ENCODE data around the gene TCHP.
"Not testable (repeated sequence)": the region's sequence is repeated elsewhere in the genome, so short reads cannot be mapped to it uniquely, and the experiment has no call there.

TCHP gene

GRCh38 chr12:109892165-109892715 is 7.8 kb upstream of the TCHP start:
- H3K4me1 Mint-ChIP-seq: peaks cover 39% of the 10 kb centered on the region
- H3K36me3 Mint-ChIP-seq: no peaks in the 10 kb centered on the region
- H3K27me3 Mint-ChIP-seq: no peaks in the 10 kb centered on the region
- no peak overlapping the region for H3K4me3 Mint-ChIP-seq
- peak overlapping the region; percentile 35 for H3K27ac Mint-ChIP-seq
- H3K9me3 Mint-ChIP-seq: no peaks in the 10 kb centered on the region

- H3K36me3 Mint-ChIP-seq: no peaks in the 10 kb centered on the region
- H3K4me3 Mint-ChIP-seq: no peak overlapping the region
- H3K9me3 Mint-ChIP-seq: no peaks in the 10 kb centered on the region
- peaks cover 36% of the 10 kb centered on the region for H3K4me1 Mint-ChIP-seq
- H3K27ac Mint-ChIP-seq: no peak overlapping the region
- no peaks in the 10 kb centered on the region for H3K27me3 Mint-ChIP-seq
Observed at GRCh38 chr12:109892748-109893147, 7.3 kb upstream of the TCHP start.

GRCh38 chr12:109893261-109893995 is 6.6 kb upstream of the TCHP start:
- no peak overlapping the region for H3K4me3 Mint-ChIP-seq
- no peaks in the 10 kb centered on the region for H3K36me3 Mint-ChIP-seq
- H3K27me3 Mint-ChIP-seq: no peaks in the 10 kb centered on the region
- no peak overlapping the region for H3K27ac Mint-ChIP-seq
- H3K4me1 Mint-ChIP-seq: peaks cover 29% of the 10 kb centered on the region
- no peaks in the 10 kb centered on the region for H3K9me3 Mint-ChIP-seq

- no peaks in the 10 kb centered on the region for H3K9me3 Mint-ChIP-seq
- no peaks in the 10 kb centered on the region for H3K27me3 Mint-ChIP-seq
- H3K4me1 Mint-ChIP-seq: peaks cover 24% of the 10 kb centered on the region
- no peak overlapping the region for H3K4me3 Mint-ChIP-seq
- no peak overlapping the region for H3K27ac Mint-ChIP-seq
- no peaks in the 10 kb centered on the region for H3K36me3 Mint-ChIP-seq
Observed at GRCh38 chr12:109894939-109895338, 5.1 kb upstream of the TCHP start.

- Mint-ChIP-seq H3K27ac (no peak overlapping the region), H3K9me3 (no peaks in the 10 kb centered on the region)
Observed at GRCh38 chr12:109896188-109896587, 3.9 kb upstream of the TCHP start.

GRCh38 chr12:109897029-109897428 is 3.0 kb upstream of the TCHP start:
- no peaks in the 10 kb centered on the region for H3K9me3 Mint-ChIP-seq
- no peaks in the 10 kb centered on the region for H3K27me3 Mint-ChIP-seq
- no peak overlapping the region for H3K4me3 Mint-ChIP-seq
- no peak overlapping the region for H3K27ac Mint-ChIP-seq
- no peaks in the 10 kb centered on the region for H3K36me3 Mint-ChIP-seq
- peaks cover 42% of the 10 kb centered on the region for H3K4me1 Mint-ChIP-seq

More at GRCh38 chr12:109896188-109896587, 3.9 kb upstream of the TCHP start:
- no peaks in the 10 kb centered on the region for H3K27me3 Mint-ChIP-seq
- H3K4me3 Mint-ChIP-seq: no peak overlapping the region
- H3K36me3 Mint-ChIP-seq: no peaks in the 10 kb centered on the region
- H3K4me1 Mint-ChIP-seq: peaks cover 35% of the 10 kb centered on the region

GRCh38 chr12:109899345-109899744 is 729 bp upstream of the TCHP start:
- H3K4me1 Mint-ChIP-seq: peaks cover 32% of the 10 kb centered on the region
- peak overlapping the region; percentile 98 for H3K4me3 Mint-ChIP-seq
- peak overlapping the region; percentile 100 for H3K27ac Mint-ChIP-seq
- H3K27me3 Mint-ChIP-seq, H3K9me3 Mint-ChIP-seq, H3K36me3 Mint-ChIP-seq: not testable (repeated sequence)

GRCh38 chr12:109900752-109901580 is 892 bp downstream of the TCHP start:
- H3K9me3 Mint-ChIP-seq: no peaks in the 10 kb centered on the region
- no peaks in the 10 kb centered on the region for H3K27me3 Mint-ChIP-seq
- peaks cover 9% of the 10 kb centered on the region for H3K36me3 Mint-ChIP-seq
- peaks cover 32% of the 10 kb centered on the region for H3K4me1 Mint-ChIP-seq
- H3K4me3 Mint-ChIP-seq: peak overlapping the region; percentile 98
- H3K27ac Mint-ChIP-seq: peak overlapping the region; percentile 81

- H3K4me1 Mint-ChIP-seq: peaks cover 32% of the 10 kb centered on the region
- no peak overlapping the region for H3K4me3 Mint-ChIP-seq
- no peaks in the 10 kb centered on the region for H3K27me3 Mint-ChIP-seq
- peaks cover 16% of the 10 kb centered on the region for H3K36me3 Mint-ChIP-seq
- no peaks in the 10 kb centered on the region for H3K9me3 Mint-ChIP-seq
- H3K27ac Mint-ChIP-seq: no peak overlapping the region
Observed at GRCh38 chr12:109902891-109903418, 2.9 kb downstream of the TCHP start.

- Mint-ChIP-seq H3K36me3 (peaks cover 20% of the 10 kb centered on the region), H3K27me3 (no peaks in the 10 kb centered on the region), H3K4me1 (peaks cover 20% of the 10 kb centered on the region), H3K4me3 (no peak overlapping the region), H3K27ac (peak overlapping the region; percentile 90), H3K9me3 (no peaks in the 10 kb centered on the region)
Observed at GRCh38 chr12:109905301-109905700, 5.2 kb downstream of the TCHP start.

- Mint-ChIP-seq H3K27me3 (no peaks in the 10 kb centered on the region), H3K27ac (no peak overlapping the region), H3K9me3 (no peaks in the 10 kb centered on the region), H3K4me3 (no peak overlapping the region), H3K4me1 (no peaks in the 10 kb centered on the region), H3K36me3 (peaks cover 15% of the 10 kb centered on the region)
Observed at GRCh38 chr12:109910254-109910968, 10.3 kb downstream of the TCHP start.

- no peaks in the 10 kb centered on the region for H3K9me3 Mint-ChIP-seq
- H3K27me3 Mint-ChIP-seq: no peaks in the 10 kb centered on the region
- H3K27ac Mint-ChIP-seq: no peak overlapping the region
- peaks cover 15% of the 10 kb centered on the region for H3K36me3 Mint-ChIP-seq
- H3K4me3 Mint-ChIP-seq: no peak overlapping the region
- H3K4me1 Mint-ChIP-seq: no peaks in the 10 kb centered on the region
Observed at GRCh38 chr12:109910969-109911348, 10.9 kb downstream of the TCHP start.

- no peaks in the 10 kb centered on the region for H3K9me3 Mint-ChIP-seq
- no peaks in the 10 kb centered on the region for H3K4me1 Mint-ChIP-seq
- no peaks in the 10 kb centered on the region for H3K27me3 Mint-ChIP-seq
- H3K4me3 Mint-ChIP-seq: no peak overlapping the region
- H3K27ac Mint-ChIP-seq: peak overlapping the region; percentile 41
- H3K36me3 Mint-ChIP-seq: peaks cover 8% of the 10 kb centered on the region
Observed at GRCh38 chr12:109912855-109913321, 12.8 kb downstream of the TCHP start.

GRCh38 chr12:109914461-109914860 is 14.4 kb downstream of the TCHP start:
- H3K27ac Mint-ChIP-seq: no peak overlapping the region
- H3K27me3 Mint-ChIP-seq: no peaks in the 10 kb centered on the region
- peaks cover 4% of the 10 kb centered on the region for H3K36me3 Mint-ChIP-seq
- H3K4me1 Mint-ChIP-seq: no peaks in the 10 kb centered on the region
- H3K9me3 Mint-ChIP-seq: no peaks in the 10 kb centered on the region
- H3K4me3 Mint-ChIP-seq: no peak overlapping the region

All from activated naive CD4-positive, alpha-beta T cell treated with anti-CD3 and anti-CD28 coated beads, Interleukin-2, amount 50 U/mL, for 24 hours (primary cell).